Measurements from ENCODE around the gene WDFY4. TPM values are rescaled to one million over a fixed set of nuclear protein-coding genes. Genes with fewer than 3 reads are reported as not detected.

WDFY4 gene
- total RNA-seq, 2 experiments from 2014 or later, result 0.11 TPM; not detected in 1

GRCh38 chr10:48834189-48834965 is 149.7 kb downstream of the WDFY4 start:
- POLR2A ChIA-PET, result no interaction called here
- CTCF ChIA-PET, result no interaction called here

- ChIA-PET POLR2A (no interaction called here), CTCF (no interaction called here)
Measured at GRCh38 chr10:48835781-48836180, 151.1 kb downstream of the WDFY4 start.

GRCh38 chr10:48836605-48837004 is 151.9 kb downstream of the WDFY4 start:
- POLR2A ChIA-PET, result no interaction called here
- CTCF ChIA-PET, result no interaction called here

DNA sequence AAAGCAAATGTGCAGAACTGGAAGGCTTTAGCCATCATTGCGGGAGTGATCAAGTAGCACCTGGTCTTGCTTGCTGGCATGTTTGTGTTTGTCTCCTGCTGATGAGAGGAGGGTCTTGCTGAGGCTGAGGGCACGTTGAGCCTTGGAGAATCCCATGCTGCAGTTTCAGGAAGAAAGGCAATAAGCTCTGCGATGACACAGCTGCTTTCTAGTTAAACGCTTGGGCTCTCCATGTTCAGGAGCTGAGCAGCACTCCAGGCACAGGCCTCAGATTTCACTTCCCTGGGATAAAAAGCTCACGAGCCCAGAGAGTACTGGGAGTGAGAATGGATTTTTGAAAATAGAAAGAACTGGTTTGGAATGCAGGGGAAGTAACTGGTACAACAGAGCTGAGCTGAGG is 154.2 kb downstream of the WDFY4 start:
- CTCF ChIA-PET, result no interaction called here
- POLR2A ChIA-PET, result no interaction called here

- POLR2A ChIA-PET, result no interaction called here
Measured at GRCh38 chr10:48839809-48840679, 155.4 kb downstream of the WDFY4 start.

DNA sequence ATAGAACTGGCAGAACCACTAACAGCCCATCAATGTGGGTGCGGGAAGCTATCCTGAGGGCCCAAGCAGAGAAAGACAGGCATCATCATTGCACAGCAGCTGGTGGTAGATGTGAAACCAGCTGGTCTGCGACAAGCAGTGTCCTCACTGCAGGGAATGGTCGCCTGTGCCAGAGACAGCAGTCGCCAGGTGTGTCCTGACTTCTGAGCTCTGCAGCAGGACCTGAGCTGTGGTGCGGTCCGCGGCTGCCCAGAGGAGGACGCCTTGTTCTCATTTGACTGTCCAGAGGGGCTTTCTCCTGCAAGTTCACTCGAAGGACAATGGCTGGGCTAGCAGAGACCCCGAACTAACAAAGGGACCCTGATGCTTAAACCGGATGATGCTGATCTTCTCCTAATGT is 157.6 kb downstream of the WDFY4 start:
- POLR2A ChIA-PET, result no interaction called here
- CTCF ChIA-PET, result no interaction called here

More at GRCh38 chr10:48839809-48840679, 155.4 kb downstream of the WDFY4 start:
- CTCF ChIA-PET, result no interaction called here

DNA sequence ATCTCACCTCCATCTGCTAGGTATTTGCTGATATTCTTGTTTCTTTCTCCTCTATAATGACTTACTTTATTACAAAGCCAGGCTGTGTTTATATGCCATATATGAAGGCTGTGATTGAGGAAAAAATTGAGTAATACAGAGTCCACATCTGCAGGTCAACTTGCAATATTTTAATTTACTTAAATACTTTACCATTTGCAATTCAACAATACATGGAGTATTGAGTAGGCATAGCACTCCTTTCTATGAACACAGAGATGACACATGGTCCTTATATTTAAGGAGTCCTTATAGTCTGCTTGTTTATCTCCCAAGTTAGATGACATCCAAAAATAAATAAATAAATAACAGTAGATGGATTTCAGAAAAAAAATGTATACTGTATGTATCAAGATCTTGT is 158.5 kb downstream of the WDFY4 start:
- POLR2A ChIA-PET, result no interaction called here
- CTCF ChIA-PET, result no interaction called here

DNA sequence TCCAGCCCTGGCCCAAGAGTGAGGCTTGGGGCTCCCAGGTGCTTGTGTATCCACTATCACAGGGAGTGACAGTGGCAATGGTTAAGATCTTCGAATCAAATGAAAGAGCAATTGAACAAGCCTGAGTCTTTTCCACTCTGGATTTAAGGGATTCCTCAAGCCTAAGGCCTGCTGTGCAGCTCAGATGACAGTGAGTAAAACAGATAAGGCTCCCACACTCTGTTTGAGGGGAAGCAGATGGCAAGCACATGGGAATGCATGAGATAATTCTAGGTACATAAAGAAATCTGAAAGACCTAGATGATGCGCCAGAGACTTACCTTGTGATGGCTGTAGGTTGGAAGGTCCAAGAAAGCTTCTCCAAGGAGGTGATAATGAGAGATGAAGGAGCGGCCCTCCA is 159.9 kb downstream of the WDFY4 start:
- ChIA-PET CTCF (no interaction called here), POLR2A (no interaction called here)

DNA sequence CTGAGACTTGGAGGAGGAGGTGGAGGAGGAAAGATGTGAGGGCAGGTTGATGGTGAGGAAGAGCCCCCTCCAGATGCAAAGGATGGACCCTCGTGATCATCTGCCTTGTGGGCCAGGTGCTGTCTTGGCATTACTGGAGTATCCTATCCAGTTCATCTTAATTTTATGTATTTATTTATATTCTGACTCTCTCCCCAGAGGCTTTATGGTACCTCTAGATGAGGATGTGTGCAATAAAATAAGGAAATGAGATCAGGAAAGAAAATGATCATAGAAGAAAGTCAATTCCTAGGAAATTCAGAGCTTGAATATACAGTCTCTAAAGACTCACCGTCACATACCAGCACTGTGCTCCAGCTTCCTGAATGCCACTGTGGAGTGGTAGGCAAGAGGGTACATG is 160.8 kb downstream of the WDFY4 start:
- CTCF ChIA-PET, result no interaction called here
- POLR2A ChIA-PET, result no interaction called here

DNA sequence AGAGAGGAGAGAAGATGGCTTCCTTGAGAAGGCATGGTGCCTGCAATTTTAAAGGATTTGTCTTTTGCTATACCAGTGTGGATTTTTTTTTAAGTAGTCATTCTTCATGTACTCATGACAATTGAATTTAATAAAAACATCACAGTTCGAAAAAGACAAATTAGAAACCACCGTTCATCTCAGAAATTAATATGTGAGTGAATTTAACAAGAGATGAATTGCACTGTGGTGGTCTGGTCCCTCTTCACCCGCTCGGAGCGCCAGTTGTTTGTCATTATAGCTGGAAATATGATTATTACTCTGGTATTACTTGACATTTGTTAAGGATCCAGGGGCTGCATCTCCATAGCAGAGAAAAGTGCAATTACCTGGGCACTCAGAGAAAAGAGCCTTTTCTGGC is 163.0 kb downstream of the WDFY4 start:
- ChIA-PET POLR2A (no interaction called here), CTCF (no interaction called here)

DNA sequence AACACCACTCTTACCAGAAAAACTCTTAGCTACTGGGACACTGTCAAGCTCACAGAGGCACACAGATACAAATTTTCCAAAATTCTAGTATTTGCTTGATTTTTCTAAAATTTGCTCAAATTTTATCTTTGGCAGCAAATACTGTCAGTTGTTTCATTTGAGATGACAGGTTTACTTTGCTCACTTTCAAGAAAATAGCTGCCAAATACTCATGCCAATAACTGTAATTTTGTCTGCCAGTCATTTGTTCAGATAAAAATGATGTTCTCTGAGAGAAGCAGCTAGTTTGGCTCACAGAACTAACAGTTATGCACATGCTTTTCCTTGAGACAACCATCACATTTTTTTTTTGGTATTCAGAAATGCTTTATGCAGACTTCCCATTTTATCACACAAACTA is 172.2 kb downstream of the WDFY4 start:
- CTCF ChIA-PET, result no interaction called here
- POLR2A ChIA-PET, result no interaction called here

GRCh38 chr10:48872234-48872633 is 187.6 kb downstream of the WDFY4 start:
- POLR2A ChIA-PET, result no interaction called here

DNA sequence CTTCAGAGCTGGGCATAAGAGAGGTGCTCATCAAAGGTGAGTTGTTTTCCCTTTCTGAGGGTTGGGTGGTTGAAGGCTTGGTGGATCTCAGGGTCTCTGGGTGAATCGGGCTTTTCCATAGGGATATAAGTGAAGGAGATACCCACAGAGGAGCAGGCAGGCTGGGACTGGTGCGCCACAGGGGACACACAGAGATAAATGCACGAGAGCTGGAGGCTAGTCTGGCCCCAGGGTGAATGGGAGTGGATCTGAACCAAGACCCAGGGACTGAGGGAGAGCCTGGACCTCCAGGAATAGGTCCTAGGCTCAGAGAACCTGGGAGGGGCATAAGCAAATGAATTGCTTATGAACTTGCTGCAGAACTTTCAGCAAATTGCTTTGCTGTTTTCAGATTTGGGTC is 193.4 kb downstream of the WDFY4 start:
- ChIA-PET POLR2A (no interaction called here), CTCF (no interaction called here)

More at GRCh38 chr10:48872234-48872633, 187.6 kb downstream of the WDFY4 start:
- CTCF ChIA-PET, result no interaction called here

- ChIA-PET CTCF (no interaction called here), POLR2A (no interaction called here)
Measured at GRCh38 chr10:48879451-48879850, 194.8 kb downstream of the WDFY4 start.

DNA sequence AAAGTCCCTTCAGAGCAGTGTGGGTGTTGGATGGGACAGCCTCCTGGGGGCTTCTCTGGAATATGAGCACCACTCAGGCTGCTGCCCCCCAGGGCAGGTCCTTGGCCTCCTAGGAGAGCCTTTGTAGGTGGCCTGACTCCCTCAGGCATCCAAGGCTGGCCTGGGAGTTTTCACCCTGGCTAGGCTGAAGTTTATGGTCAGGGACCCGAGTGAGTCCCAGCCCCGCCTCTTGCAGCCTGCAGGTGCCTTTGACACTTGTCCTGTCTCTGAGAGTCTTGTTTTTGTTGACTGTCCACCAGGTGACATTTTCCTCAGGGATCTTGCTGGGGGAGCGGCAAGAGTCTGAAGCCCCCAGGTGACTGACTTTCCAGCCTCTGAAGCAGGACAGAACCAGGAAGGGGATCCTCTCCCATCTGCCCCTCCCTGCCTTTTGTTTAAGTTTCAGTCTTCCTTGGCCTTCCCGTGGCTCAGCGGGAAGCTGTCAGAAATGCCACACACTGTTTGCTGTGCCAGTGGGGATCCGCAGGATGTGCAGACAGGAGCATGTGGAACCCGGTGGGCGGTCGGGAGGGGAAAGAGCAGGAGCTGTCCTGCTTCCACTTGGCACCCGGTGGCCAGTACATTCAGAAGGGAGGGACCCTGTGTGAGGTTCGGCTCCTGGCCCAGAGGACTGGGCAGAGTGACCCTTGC is 195.5 kb downstream of the WDFY4 start:
- POLR2A ChIA-PET, result no interaction called here
- CTCF ChIA-PET, result no interaction called here

- ChIA-PET POLR2A (no interaction called here), CTCF (no interaction called here)
Measured at GRCh38 chr10:48881937-48882336, 197.3 kb downstream of the WDFY4 start.

DNA sequence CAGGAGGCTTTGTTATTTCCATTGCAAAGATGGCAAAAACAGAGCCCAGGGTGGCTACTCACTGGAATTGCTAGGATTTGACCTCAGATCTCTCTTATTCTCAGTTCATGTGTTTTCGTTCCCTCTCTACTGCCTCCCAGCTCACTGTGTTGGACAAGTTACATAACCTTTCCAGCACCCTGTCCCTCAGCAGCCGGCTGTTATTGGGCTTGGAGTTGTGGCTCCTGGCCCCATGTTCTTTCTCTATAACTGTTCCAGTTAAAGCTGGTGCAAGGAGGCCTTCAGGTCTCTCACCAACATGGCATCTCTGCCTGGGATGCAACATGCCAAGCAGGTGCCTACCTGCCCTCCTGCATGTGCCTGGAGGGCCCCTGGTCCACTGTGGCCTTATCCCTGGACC is 198.2 kb downstream of the WDFY4 start:
- ChIA-PET CTCF (no interaction called here), POLR2A (no interaction called here)

DNA sequence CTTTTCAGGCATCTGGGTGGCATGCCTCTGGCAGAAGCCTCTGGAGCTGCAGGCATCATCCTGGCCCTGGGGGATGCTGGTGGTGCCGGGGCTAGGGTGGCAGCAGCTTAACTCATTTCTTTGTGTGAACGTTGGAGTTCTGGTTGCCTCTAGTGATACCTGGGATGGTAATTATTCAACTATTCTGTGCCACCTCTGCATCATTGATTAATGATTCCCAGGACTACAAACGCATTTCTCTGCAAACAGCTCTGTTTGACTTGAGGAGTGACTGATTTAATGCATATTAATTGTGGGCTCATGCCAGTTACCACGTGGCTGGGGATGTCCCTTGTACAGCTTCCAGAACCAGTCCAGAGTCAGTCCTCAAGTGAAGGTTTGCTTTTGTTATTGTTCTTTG is 199.0 kb downstream of the WDFY4 start:
- ChIA-PET POLR2A (no interaction called here), CTCF (no interaction called here)

DNA sequence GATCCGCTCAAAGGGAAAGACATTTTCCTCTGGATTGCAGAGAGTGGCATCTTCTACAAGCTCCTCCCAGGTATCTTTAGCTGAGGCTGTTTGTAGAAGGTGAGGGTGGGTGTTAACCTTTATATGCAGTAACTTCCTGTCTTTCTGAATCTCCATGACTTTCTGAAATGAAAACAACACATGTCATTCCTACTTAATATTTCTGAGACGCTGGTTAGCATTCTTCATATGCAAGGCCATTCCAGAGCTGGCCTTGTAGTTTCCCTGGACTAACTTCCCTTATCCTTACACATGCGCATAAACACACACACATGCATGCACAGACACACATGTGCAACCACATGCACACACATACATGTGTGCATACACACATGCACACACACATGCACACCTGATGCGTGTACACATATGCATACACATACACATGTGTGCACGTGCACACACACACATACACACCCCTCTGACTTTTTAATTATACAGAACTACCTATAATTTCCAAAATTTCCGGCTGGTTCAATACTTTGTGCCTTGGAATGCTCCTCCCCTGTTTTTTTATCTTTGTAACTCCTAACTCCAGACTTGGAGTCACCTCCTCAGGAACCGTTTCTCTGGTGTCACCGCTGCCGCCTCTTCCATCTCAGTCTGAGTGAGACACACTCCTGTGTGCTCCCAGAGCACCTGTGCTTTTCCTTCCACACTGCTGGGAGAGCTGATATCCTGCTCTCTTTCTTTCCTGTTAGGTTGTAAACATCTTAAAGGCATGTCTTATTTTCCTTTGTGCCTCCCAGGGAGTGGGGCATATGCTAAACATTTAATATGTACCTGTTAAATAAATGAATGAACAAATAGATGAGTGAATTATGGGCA is 199.7 kb downstream of the WDFY4 start:
- ChIA-PET POLR2A (no interaction called here), CTCF (no interaction called here)

- ChIA-PET POLR2A (no interaction called here), CTCF (no interaction called here)
Measured at GRCh38 chr10:48885376-48885775, 200.7 kb downstream of the WDFY4 start.
